ENCODE measurements around the gene SAP30BP.

SAP30BP gene

GRCh38 chr17:75645889-75646637, 21.1 kb upstream of the SAP30BP start:
- Histone ChIP-seq H3K9ac (no peak overlapping the region), H3K36me3 (ENCODE audit: control insufficient read depth, insufficient read depth, low read length) (no peaks in the 10 kb centered on the region), H3K27me3 (ENCODE audit: control insufficient read depth, insufficient read depth, low read length) (no peaks in the 10 kb centered on the region), H3K4me1 (peaks cover 41% of the 10 kb centered on the region), H3K4me2 (ENCODE audit: low read length) (peak overlapping the region; percentile 30), H2AFZ (peak overlapping the region; percentile 2), H3K9me3 (ENCODE audit: control insufficient read depth, low read length) (no peaks in the 10 kb centered on the region), H3K4me3 (ENCODE audit: low read depth, low read length) (peak overlapping the region; percentile 14), H3K79me2 (peaks cover 13% of the 10 kb centered on the region), H3K27ac (peak overlapping the region; percentile 88)
- no peak for TF ChIP-seq CTCF (IDR thresholded peaks at IDR 0.05)

GRCh38 chr17:75646638-75646992, 20.5 kb upstream of the SAP30BP start:
- TF ChIP-seq CTCF (IDR thresholded peaks at IDR 0.05), result no peak
- Histone ChIP-seq H3K4me1 (peaks cover 37% of the 10 kb centered on the region), H3K79me2 (peaks cover 13% of the 10 kb centered on the region)

GRCh38 chr17:75647061-75647460, 20.1 kb upstream of the SAP30BP start:
- TF ChIP-seq CTCF (IDR thresholded peaks at IDR 0.05), result no peak
- H3K9ac ChIP-seq, result no peak overlapping the region
- peaks cover 32% of the 10 kb centered on the region for H3K4me1 ChIP-seq
- no peaks in the 10 kb centered on the region for H3K36me3 ChIP-seq (ENCODE audit: control insufficient read depth, insufficient read depth, low read length)
- H3K79me2 ChIP-seq, result peaks cover 13% of the 10 kb centered on the region
- H3K27me3 ChIP-seq (ENCODE audit: control insufficient read depth, insufficient read depth, low read length), result no peaks in the 10 kb centered on the region
- H3K27ac ChIP-seq, result no peak overlapping the region
- no peak overlapping the region for H2AFZ ChIP-seq
- H3K9me3 ChIP-seq (ENCODE audit: control insufficient read depth, low read length), result no peaks in the 10 kb centered on the region
- no peak overlapping the region for H3K4me3 ChIP-seq (ENCODE audit: low read depth, low read length)
- no peak overlapping the region for H3K4me2 ChIP-seq (ENCODE audit: low read length)

More at GRCh38 chr17:75646638-75646992, 20.5 kb upstream of the SAP30BP start:
- no peak overlapping the region for H3K4me3 ChIP-seq (ENCODE audit: low read depth, low read length)
- H3K4me2 ChIP-seq (ENCODE audit: low read length), result no peak overlapping the region
- no peaks in the 10 kb centered on the region for H3K36me3 ChIP-seq (ENCODE audit: control insufficient read depth, insufficient read depth, low read length)
- H3K27ac ChIP-seq, result peak overlapping the region; percentile 88
- H3K27me3 ChIP-seq (ENCODE audit: control insufficient read depth, insufficient read depth, low read length), result no peaks in the 10 kb centered on the region
- H2AFZ ChIP-seq, result no peak overlapping the region
- H3K9me3 ChIP-seq (ENCODE audit: control insufficient read depth, low read length), result no peaks in the 10 kb centered on the region
- H3K9ac ChIP-seq, result no peak overlapping the region

- H3K9ac ChIP-seq, result no peak overlapping the region
- H3K4me3 ChIP-seq (ENCODE audit: low read depth, low read length), result no peak overlapping the region
- no peaks in the 10 kb centered on the region for H3K9me3 ChIP-seq (ENCODE audit: control insufficient read depth, low read length)
- no peak overlapping the region for H3K4me2 ChIP-seq (ENCODE audit: low read length)
- H3K4me1 ChIP-seq, result peaks cover 24% of the 10 kb centered on the region
- H2AFZ ChIP-seq, result no peak overlapping the region
- TF ChIP-seq CTCF (IDR thresholded peaks at IDR 0.05), result no peak
- peaks cover 19% of the 10 kb centered on the region for H3K79me2 ChIP-seq
- H3K27ac ChIP-seq, result no peak overlapping the region
- no peaks in the 10 kb centered on the region for H3K36me3 ChIP-seq (ENCODE audit: control insufficient read depth, insufficient read depth, low read length)
- no peaks in the 10 kb centered on the region for H3K27me3 ChIP-seq (ENCODE audit: control insufficient read depth, insufficient read depth, low read length)
Observed at GRCh38 chr17:75647921-75648320, 19.2 kb upstream of the SAP30BP start.

- Histone ChIP-seq H3K9ac (no peak overlapping the region), H2AFZ (no peak overlapping the region), H3K4me3 (ENCODE audit: low read depth, low read length) (no peak overlapping the region), H3K4me1 (peaks cover 17% of the 10 kb centered on the region), H3K27ac (no peak overlapping the region), H3K36me3 (ENCODE audit: control insufficient read depth, insufficient read depth, low read length) (no peaks in the 10 kb centered on the region), H3K27me3 (ENCODE audit: control insufficient read depth, insufficient read depth, low read length) (no peaks in the 10 kb centered on the region), H3K9me3 (ENCODE audit: control insufficient read depth, low read length) (no peaks in the 10 kb centered on the region), H3K4me2 (ENCODE audit: low read length) (no peak overlapping the region), H3K79me2 (peaks cover 23% of the 10 kb centered on the region)
- TF ChIP-seq CTCF (IDR thresholded peaks at IDR 0.05), result no peak
Observed at GRCh38 chr17:75649687-75650086, 17.5 kb upstream of the SAP30BP start.

Data from parathyroid adenoma (tissue), 2 donors.